Activated CD4-positive, alpha-beta T cell treated with anti-CD3 and anti-CD28 coated beads, Interleukin-2, amount 50 U/mL, for 24 hours (primary cell): ENCODE measurements around the gene PCK1.
"Not testable (repeated sequence)": the region's sequence is repeated elsewhere in the genome, so short reads cannot be mapped to it uniquely, and the experiment has no call there.

Experiments
- DNase-seq, 2 donors: peaks; one replicate each; pipeline ENCODE4 v3.0.0-alpha.2; 2020; ENCODE audit warnings: low read depth in 1 of 2, low spot score in 1 of 2

PCK1 gene

DNA sequence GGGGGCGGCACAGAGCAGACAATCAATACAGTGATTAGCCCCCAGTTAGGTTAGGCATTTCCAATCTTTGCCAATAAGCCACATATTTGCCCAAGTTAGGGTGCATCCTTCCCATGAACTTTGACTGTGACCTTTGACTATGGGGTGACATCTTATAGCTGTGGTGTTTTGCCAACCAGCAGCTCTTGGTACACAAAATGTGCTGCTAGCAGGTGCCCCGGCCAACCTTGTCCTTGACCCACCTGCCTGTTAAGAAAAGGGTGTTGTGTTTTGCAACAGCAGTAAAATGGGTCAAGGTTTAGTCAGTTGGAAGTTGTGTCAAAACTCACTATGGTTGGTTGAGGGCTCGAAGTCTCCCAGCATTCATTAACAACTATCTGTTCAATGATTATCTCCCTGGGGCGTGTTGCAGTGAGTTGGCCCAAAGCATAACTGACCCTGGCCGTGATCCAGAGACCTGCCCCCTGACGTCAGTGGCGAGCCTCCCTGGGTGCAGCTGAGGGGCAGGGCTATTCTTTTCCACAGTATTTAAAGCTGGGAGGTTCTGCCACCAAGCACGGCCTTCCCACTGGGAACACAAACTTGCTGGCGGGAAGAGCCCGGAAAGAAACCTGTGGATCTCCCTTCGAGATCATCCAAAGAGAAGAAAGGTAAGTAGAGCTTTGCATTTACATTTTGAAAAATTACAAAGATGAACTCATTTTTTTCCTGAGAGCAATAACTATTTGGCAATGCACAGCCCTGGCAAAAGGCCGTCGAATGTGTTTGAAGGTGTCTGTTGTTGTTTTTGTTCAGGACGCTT lies at the start of gene PCK1:
Gene PCK1 (plus strand): TSS at position 557 of the 802 bp plus-strand sequence. CDS start 302 bp downstream, outside the sequence.
- no peak for DNase-seq

DNA sequence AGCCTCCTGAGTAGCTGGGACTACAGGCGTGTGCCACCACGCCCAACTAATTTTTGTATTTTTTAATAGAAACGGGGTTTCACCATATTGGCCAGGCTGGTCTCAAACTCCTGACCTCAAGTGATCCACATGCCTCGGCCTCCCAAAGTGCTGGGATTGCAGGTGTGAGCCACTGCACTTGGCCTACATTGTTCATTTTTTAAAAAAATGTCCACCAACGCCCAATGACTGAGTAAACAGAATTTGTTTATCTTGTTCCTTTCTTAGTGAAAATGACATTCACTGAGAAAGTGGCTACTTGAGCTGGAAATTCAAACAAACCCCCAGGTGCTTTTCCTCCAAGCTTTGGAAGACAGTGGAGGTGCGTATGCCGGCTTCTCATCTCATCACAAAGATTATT lies 49.2 kb upstream of the PCK1 start:
- not testable (repeated sequence) for DNase-seq

GRCh38 chr20:57512432-57512831 lies 48.5 kb upstream of the PCK1 start:
- DNase-seq = no peak

DNA sequence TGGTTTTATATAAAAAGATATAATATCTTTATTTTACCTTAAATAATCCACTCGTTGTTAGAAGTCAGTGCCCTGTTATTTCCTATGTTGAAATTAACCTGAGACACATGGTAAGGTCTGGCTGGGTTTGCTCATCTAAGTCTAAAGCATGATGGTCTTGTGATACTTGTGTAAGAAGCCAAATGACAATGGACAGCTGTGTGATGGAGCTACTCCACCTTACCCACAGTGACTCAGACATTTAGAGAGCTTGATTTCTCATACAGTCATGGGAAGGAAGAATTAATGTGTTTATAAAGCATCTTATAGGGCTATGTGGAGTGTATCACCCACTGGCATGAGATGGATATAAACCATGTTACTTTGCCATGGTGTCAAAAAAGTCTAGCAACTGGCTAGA lies 47.7 kb upstream of the PCK1 start:
- no peak for DNase-seq

DNA sequence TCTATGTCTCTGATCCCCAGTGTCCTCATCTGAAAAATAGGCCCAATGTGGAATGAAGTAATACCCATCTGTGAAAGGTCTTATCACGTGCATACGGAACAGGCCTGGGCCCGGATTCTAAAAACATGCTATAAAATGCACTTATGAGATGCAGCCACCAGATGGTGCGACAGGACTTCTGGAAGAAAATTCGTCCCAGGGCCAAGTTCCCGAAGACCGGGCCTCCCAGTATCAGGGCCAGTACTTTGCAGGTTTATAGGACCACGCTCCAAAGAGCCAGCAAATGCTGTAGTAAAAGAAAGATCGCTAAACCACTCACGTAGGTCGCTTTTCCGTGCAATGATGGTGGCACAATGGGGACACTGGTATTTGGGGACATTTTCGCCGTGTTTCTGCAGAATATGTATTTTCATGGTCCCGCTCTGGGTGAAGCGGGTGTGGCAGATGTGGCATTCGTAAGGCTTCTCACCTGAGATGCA lies 46.6 kb upstream of the PCK1 start:
- DNase-seq = no peak

DNA sequence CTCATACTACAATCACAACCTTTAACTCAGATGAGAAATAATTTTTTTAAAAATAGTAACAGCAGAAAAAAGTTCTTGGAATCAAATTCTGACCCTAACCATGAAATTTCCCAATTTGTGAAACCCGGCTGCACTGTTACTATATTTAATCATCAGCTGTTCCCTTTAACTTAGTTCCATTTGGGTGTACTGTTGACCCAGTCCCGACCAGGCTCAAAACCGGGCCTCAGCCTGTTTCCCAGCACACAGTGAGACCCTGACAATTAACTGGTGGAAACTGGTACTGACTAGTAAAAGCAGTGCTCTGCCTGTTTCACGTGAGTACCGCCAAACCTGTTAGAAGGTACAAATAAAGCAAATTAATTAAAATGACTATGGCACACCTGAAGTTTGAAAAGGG lies 43.0 kb upstream of the PCK1 start:
- DNase-seq = no peak

DNA sequence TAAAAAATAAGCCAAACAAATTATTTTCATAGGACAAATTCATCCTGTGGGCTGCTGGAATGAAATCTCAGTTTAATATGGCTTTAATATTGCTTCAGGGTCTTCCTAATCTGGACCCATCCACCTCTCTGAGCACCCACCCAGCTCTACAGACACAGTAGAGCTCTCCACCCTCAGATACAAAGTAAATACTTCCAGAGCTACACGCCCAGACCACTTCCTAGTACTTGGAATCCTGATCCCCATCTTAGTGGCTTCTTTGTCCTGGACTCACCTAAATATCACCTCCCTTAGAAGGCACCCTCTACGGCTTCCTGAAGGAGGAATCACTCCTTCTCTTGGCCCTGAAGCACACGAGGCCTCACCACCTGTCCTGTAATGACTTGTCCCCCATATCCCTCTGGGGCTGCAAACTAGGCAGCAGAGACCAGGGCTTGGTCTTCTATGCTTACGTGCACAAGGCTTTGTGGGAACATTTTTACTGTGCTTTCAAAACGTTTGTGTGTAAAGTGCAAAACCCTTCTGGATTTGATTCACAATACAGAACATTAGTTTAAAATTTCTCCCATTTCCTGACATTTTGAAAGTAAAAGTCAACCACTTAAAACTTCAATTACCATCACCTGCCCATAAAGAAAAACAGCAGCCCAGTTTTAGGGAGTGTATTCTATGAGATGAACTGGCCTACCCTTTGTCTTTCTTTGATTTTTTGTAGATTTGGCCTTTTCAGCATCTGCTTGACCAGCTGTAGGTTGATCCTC lies 38.4 kb upstream of the PCK1 start:
- DNase-seq = no peak

- no peak for DNase-seq
Observed at GRCh38 chr20:57523782-57524181, 37.1 kb upstream of the PCK1 start.

DNA sequence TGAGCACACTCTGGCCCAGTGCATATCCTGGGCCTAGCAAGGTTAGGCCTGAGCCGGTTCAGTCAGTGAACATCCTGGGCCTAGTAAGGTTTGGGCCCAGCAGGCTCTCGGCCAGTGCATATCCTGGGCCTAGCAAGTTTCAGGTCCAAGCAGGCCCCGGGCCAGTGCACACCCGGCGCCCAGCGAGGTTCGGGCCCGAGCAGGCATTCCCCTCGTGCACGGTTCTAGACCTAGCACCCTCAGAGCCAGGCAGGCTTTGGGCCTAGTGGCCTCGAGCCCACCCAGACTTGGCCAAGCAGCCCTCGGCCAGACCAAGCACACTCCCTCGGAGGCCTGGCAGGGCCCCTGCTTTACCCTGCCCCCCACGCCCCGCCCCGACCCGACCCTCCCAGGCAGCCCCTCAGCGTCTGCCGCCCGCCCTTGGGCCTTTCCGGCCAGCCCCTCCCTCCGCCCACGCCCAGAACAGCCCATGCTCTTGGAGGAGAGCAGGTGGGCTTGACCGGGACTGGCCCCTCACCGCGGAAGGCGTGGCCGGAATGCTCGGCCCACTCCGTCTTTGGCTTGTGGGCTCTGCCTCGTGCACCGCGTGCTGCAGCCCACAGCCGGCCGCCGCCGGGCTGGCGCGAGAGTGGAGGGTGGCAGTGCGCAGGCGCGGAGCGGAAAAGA lies 36.3 kb upstream of the PCK1 start, which contains the start of gene CTCFL:
Gene CTCFL (minus strand): TSS at position 630 of the 666 bp plus-strand sequence. CDS start 935 bp downstream, outside the sequence.
- no peak for DNase-seq

DNA sequence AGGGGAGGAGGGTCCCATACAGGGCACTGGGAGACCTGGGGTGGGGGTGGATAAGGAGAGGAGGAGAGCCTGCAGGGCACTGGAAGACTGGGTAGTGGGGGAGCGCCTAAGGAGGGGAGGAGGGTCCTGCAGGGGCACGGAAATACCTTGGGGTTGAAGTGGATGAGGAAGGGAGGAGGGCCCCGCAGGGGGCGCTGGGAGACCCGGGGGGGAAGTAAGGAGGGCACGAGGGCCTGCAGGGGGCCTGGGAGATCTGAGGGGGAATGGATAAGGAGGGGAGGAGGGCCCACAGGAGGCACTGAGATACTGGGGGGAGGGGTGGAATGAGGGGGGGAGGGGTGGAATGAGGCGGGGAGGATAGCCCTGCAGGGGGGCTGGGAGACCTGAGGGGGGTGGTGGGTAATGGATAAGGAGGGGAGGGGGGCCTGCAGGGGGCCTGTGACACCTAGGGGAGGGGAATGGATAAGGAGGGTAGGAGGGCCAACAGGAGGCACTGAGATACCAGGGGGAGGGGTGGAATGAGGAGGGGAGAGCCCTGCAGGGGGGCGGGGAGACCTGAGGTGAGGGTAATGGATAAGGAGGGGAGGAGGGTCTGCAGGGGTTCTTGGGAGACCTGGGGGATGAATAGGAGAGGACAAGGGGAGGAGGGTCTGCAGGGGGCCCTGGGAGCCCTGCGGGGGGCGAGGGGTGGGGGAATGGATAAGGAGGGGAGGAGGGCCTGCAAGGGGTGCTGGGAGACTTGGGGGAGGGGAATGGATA lies 35.4 kb upstream of the PCK1 start:
- DNase-seq = no peak

- no peak for DNase-seq
Observed at GRCh38 chr20:57526087-57526884, 34.6 kb upstream of the PCK1 start.

GRCh38 chr20:57526885-57527460 lies 33.9 kb upstream of the PCK1 start:
- no peak for DNase-seq

DNA sequence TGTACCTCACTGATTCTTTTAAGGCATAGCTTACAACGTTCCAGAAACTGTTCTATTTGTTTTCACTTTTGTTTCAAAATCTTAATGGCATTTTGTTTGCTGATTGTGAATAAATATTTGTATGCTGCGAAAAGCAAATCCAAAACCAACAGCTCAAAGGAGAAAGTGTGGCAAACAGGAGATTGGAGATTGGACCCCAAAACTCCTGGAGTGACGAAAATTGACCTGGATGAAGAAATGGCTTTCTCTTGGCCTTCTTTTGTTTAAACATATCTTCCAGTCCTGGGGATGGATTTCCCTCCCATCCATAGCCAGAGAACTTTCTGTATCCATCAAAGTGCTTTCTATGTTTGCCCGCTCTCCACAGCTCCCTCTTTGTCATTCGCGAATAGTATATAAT lies 33.2 kb upstream of the PCK1 start:
- no peak for DNase-seq

DNA sequence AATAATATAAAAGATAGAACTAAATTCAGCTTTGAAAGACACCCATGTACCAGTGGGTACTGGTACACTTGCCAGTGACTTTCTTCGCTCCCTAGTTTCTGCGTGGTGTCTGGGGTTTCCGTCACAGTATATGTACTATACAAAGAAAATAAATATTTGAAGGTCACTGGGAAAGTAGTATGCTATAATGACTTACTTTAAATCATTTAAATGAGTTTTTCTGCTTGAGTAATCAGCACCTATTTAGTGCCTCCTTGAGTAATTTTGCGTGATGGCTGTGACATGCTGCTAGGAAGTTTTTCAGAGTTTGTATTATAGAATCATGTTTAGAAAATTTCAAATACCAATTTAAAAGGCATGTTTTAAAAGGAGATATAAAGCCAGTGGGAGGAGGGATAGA lies 32.8 kb upstream of the PCK1 start:
- DNase-seq = no peak

DNA sequence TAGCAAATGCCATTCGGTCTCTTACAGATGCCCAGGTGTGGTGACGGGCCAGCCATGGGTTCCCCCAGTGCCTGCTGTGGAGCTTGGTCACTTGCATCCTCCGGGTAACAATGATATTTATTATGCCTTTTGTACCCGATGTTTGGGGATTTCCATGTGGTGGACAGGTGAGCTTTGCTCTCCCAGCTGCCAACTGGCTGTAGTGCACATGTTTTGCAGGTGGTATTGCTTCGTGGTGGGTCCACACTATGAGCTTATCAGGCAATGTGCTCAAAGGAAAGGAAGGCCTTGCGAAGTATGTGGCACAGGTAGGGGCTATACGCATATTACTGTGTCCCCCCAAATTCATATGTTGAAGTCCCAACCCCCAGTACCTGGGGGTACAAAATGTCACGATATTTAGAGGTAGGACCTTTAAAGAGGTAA lies 31.7 kb upstream of the PCK1 start:
- DNase-seq = no peak

GRCh38 chr20:57529810-57530209 lies 31.1 kb upstream of the PCK1 start:
- DNase-seq = no peak

- DNase-seq = no peak
Observed at GRCh38 chr20:57530327-57530981, 30.5 kb upstream of the PCK1 start.

GRCh38 chr20:57532104-57532503 lies 28.8 kb upstream of the PCK1 start:
- no peak for DNase-seq

DNA sequence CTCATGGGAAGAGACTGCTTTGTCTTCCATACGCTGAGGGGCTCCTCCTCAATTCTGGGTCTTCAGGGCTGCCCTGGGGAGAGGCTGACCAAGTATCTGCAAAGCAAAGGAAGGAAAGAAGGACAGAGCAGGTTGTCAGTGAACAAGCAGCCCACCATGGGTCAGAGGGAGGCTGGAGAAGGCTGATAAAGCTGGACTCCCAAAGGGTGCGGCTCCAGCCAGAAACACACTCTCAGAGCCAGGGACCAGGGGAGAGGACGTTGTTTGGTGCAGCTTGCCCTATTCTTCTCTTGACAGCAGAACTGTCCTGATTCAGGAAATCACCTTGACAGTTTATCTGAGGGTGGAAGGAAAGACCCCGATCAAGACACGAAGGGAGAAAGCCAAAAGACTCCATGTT lies 25.6 kb upstream of the PCK1 start:
- DNase-seq = no peak
